T-cell (primary cell): ENCODE measurements around the gene PTX4. TPM values are rescaled to one million over a fixed set of nuclear protein-coding genes. Genes with fewer than 3 reads are reported as not detected.

Experiments
- ATAC-seq, 4 experiments: fragments of 200-7000 bp in 3 of 4; fragments of 150-1000 bp in 1 of 4; cut with Tn5 transposase; replicated peaks in 1 of 4; 1 replicate in 3 of 4; 2 replicates in 1 of 4; pipeline ENCODE4 v1.10.0; 2021; ENCODE audit warnings: moderate library complexity in 3 of 4, mild to moderate bottlenecking in 2 of 4, moderate number of reproducible peaks in 1 of 4
- CTCF ChIA-PET, 2 donors: fragments of 300-600 bp; sonication (Branson Sonifier 250); formaldehyde crosslinking; loops; one replicate each; lab custom pipeline; 2022; ENCODE audit warnings: antibody characterized with exemption in 2 of 2; lab: Charles Lee
- POLR2A ChIA-PET, 2 donors: fragments of 300-600 bp; sonication (Branson Sonifier 250); formaldehyde crosslinking; loops; one replicate each; lab custom pipeline; 2022; ENCODE audit warnings: antibody characterized with exemption in 2 of 2; lab: Charles Lee
- DNase-seq, 35 experiments: peaks; one replicate each; pipeline versions ENCODE4 v3.0.0 to v3.0.0-alpha.2; 2013 to 2023
- H3K27ac ChIP-seq: one replicate; pipeline ENCODE4 v1.5.1; 2013; ENCODE audit warnings: low read length
- H3K27me3 ChIP-seq, 2 experiments: replicated peaks in 1 of 2; 1 replicate in 1 of 2; 2 replicates in 1 of 2; pipeline versions ENCODE4 v1.6.1 to v1.7.0; 2013; ENCODE audit warnings: low read length in 1 of 2, mixed read lengths in 1 of 2; ENCODE audit not compliant: control insufficient read depth in 2 of 2, insufficient read depth in 2 of 2; ENCODE audit errors: extremely low read depth in 1 of 2
- H3K36me3 ChIP-seq, 2 donors: 1 replicate in 1 of 2; 2 replicates in 1 of 2; pipeline versions ENCODE4 v1.6.1 to v1.7.0; 2013; ENCODE audit warnings: low read length in 1 of 2; ENCODE audit not compliant: control insufficient read depth in 2 of 2, insufficient read depth in 1 of 2; ENCODE audit errors: extremely low read depth in 1 of 2
- H3K4me1 ChIP-seq, 2 experiments: 1 replicate in 1 of 2; 2 replicates in 1 of 2; pipeline versions ENCODE4 v1.6.1 to v1.7.0; 2013; ENCODE audit warnings: low read length in 2 of 2, mixed read lengths in 1 of 2; ENCODE audit not compliant: insufficient read depth in 2 of 2, control insufficient read depth in 1 of 2; ENCODE audit errors: extremely low read depth in 1 of 2
- H3K4me3 ChIP-seq, 2 donors: 1 replicate in 1 of 2; 2 replicates in 1 of 2; pipeline versions ENCODE4 v1.5.1 to v1.7.0; 2013; ENCODE audit warnings: mild to moderate bottlenecking in 2 of 2, low read length in 1 of 2, moderate library complexity in 1 of 2; ENCODE audit not compliant: control insufficient read depth in 1 of 2; ENCODE audit errors: extremely low read depth in 1 of 2
- H3K9me3 ChIP-seq: 2 replicates; pipeline ENCODE4 v1.7.0; 2013
- H3K27ac Mint-ChIP-seq, 2 donors: one replicate each; pipeline ENCODE4 v1.8.0; 2020 to 2021; ENCODE audit warnings: mild to moderate bottlenecking in 2 of 2, mixed read lengths in 2 of 2
- H3K27me3 Mint-ChIP-seq, 2 donors: one replicate each; pipeline ENCODE4 v1.8.0; 2021 to 2022; ENCODE audit warnings: mixed read lengths in 2 of 2
- H3K36me3 Mint-ChIP-seq: one replicate; pipeline ENCODE4 v1.8.0; 2021; ENCODE audit warnings: mixed read lengths
- H3K4me1 Mint-ChIP-seq, 3 donors: one replicate each; pipeline ENCODE4 v1.8.0; 2020 to 2022; ENCODE audit warnings: mixed read lengths in 3 of 3, mild to moderate bottlenecking in 1 of 3
- H3K4me3 Mint-ChIP-seq, 3 donors: one replicate each; pipeline ENCODE4 v1.8.0; 2020 to 2022; ENCODE audit warnings: mild to moderate bottlenecking in 3 of 3, mixed read lengths in 3 of 3, moderate library complexity in 3 of 3
- H3K9me3 Mint-ChIP-seq, 3 donors: one replicate each; pipeline ENCODE4 v1.8.0; 2020 to 2022; ENCODE audit warnings: mixed read lengths in 3 of 3
- WGBS: methylation state at CpG from one replicate; pipeline ENCODE4 v1.1.5; 2013; ENCODE audit warnings: missing lambda C conversion rate; ENCODE audit not compliant: insufficient coverage; 5-methylcytosine and 5-hydroxymethylcytosine counted together
- total RNA-seq, 35 experiments: library from RNA in 6 of 35; stranded (reverse) in 6 of 35; fragments of 120-200 nt in 1 of 35; gene quantifications; one replicate each; pipeline versions ENCODE4 v1.2.1 to v1.2.4 and lab custom pipeline; 2013 to 2026

Gene PTX4
- total RNA-seq, 5 donors from 2014 or later (not counting 1 experiment from before 2014, with no cell fraction given), result 0.26 TPM; not detected in 4

DNA sequence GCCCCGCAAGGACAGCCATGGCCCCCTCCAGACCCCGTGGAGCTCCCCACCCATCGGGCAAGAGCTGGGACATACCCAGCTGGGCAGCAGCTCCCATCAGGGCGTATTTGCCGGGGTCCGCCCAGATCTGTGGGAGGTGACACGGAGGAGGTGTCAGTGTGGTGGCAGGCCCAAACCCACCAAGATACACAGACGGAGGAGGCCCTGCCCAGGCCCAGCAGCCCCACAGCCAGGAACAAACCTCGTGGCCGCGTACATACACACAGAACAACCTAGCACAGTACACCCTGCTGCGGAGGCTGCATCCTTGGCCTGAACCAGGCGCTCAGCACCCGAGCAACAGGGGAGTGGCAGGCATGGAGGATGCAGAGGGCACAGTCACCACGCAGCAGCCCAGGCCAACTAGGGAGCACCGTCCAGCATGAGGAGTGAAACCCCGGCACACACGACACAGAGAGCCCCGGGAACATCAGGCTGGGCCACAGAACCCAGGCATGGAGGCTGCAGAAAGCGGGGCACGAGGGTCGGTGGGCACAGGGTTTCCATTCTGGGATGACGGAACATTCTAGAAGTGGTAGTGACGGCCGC lies 39.4 kb downstream of the PTX4 start:
- ChIA-PET POLR2A (no interaction called here), CTCF (no interaction called here)
- no peaks in the 10 kb centered on the region for H3K9me3 ChIP-seq
- Mint-ChIP-seq H3K4me3 (no peak overlapping the region), H3K36me3 (peaks cover 16% of the 10 kb centered on the region), H3K4me1 (no peaks in the 10 kb centered on the region), H3K27me3 (no peaks in the 10 kb centered on the region), H3K9me3 (no peaks in the 10 kb centered on the region), H3K27ac (no peak overlapping the region)
- no peak overlapping the region for H3K4me3 ChIP-seq
- H3K4me1 ChIP-seq, result no peaks in the 10 kb centered on the region
- H3K36me3 ChIP-seq, result peaks cover 23 to 43% of the 10 kb centered on the region in 2 donors
- H3K27me3 ChIP-seq, result no peaks in the 10 kb centered on the region
- ATAC-seq (no peak), DNase-seq (no peak)
- no peak overlapping the region for H3K27ac ChIP-seq
- 97% methylated on average over 22 of the region's 25 CpGs for WGBS

DNA sequence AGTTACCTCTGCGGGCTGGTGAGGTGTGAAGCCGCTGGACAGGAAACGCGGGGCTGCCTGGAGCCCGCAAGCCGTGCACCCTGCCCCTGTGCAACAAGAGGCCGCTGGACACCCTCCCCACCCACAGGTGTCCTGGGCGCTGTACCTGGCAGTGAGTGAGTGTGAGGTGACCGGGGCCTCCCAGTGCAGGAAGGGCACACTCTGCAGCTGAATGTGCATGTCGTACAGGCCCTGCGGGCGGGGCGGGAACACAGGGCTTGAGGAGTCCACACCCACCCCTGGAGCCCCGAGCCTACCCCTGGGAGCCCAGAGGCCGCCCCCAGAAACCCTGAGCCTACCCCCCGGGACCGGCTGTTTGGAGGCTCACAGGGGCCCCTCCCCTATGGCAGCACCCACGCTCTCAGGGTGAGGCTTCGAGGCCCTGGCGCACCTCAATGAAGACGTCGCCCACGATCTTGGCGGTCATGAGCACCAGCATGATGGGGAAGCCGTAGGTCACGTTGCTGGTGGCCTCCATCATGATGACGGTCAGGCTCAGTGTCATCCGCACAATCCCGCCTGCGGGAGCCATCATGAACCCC lies 40.1 kb downstream of the PTX4 start:
- Mint-ChIP-seq H3K36me3 (peaks cover 15% of the 10 kb centered on the region), H3K27ac (no peak overlapping the region), H3K27me3 (no peaks in the 10 kb centered on the region), H3K4me1 (no peaks in the 10 kb centered on the region), H3K9me3 (no peaks in the 10 kb centered on the region), H3K4me3 (no peak overlapping the region)
- Histone ChIP-seq H3K27ac (no peak overlapping the region), H3K36me3 (peaks cover 22 to 36% of the 10 kb centered on the region in 2 donors), H3K27me3 (no peaks in the 10 kb centered on the region), H3K4me1 (no peaks in the 10 kb centered on the region), H3K9me3 (no peaks in the 10 kb centered on the region), H3K4me3 (no peak overlapping the region)
- ATAC-seq (no peak), DNase-seq (no peak)
- POLR2A ChIA-PET, result no interaction called here
- WGBS, result 92% methylated on average over 21 of the region's 30 CpGs
- CTCF ChIA-PET, result no interaction called here

DNA sequence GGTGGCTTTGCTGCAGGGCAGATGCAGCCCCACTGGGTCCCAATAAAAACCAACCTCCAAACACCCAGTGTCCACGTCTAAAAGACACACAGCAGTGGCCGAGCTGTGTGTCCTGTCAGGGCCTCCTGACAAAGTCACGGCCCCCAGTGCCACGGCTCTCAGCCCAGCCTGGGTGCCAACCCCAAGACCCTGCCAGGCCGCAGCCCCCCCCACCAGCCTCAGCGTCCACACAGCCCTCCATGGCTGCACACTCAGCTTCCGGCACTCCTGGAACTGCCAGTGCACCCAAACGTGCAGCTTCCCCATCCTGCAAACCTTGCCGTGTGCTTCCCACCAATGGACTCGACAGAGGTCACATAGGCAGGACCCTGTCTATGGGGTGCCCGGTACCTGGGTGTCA lies 40.8 kb downstream of the PTX4 start:
- Mint-ChIP-seq H3K4me1 (no peaks in the 10 kb centered on the region), H3K27me3 (no peaks in the 10 kb centered on the region), H3K27ac (no peak overlapping the region), H3K36me3 (peaks cover 9% of the 10 kb centered on the region), H3K4me3 (no peak overlapping the region), H3K9me3 (no peaks in the 10 kb centered on the region)
- no peak for DNase-seq
- no peak overlapping the region for H3K27ac ChIP-seq
- no peaks in the 10 kb centered on the region for H3K9me3 ChIP-seq
- no peak for ATAC-seq
- no peaks in the 10 kb centered on the region for H3K4me1 ChIP-seq
- no peaks in the 10 kb centered on the region for H3K27me3 ChIP-seq
- ChIA-PET CTCF (no interaction called here), POLR2A (no interaction called here)
- H3K36me3 ChIP-seq, result peaks cover 20 to 30% of the 10 kb centered on the region in 2 donors
- H3K4me3 ChIP-seq, result no peak overlapping the region
- WGBS, result 95% methylated on average over 11 of the region's 11 CpGs

DNA sequence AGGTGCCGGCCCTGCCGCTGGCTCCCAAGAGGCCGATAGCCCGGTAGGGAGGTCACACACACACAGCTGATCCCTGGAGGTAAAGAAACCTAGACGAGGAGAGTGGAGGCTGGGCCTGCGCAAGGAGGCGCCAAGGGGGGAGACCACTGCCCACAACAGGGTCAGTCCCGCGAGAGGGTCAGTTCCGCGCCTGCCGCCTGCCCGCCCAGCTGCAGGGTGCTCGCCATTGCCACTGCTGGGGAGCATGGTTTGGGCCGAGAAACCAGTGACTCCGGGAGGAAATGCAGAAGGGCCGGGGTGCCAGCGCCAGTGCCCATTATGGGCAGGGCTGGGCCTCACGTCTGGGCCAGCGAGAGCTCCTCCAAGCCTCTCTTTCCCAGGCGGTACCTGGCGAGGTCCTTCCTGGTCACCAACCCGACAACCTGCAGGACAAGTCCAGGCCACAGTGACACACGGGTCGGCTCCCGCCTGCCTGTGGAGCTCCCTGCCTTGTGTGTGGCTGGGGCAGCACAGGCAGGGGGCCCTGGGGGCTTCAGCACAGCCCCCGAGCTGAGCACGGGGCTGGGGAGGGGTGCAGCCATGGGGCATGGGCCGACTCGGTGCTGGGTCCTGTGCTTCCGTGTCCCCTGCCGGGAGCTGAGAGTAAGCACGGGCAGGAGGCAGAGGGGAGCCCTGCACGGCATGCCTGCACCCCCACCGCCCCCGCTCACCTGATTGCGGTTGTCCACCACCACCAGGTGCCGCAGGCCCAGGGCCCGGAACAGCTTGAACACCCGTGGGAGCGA lies 42.3 kb downstream of the PTX4 start:
- Mint-ChIP-seq H3K4me3 (no peak overlapping the region), H3K9me3 (no peaks in the 10 kb centered on the region), H3K36me3 (peaks cover 7% of the 10 kb centered on the region), H3K27me3 (no peaks in the 10 kb centered on the region), H3K4me1 (no peaks in the 10 kb centered on the region), H3K27ac (no peak overlapping the region)
- POLR2A ChIA-PET, result no interaction called here
- ATAC-seq (no peak), DNase-seq (no peak)
- Histone ChIP-seq H3K9me3 (no peaks in the 10 kb centered on the region), H3K4me3 (no peak overlapping the region), H3K36me3 (peaks cover 19 to 21% of the 10 kb centered on the region in 2 donors), H3K4me1 (no peaks in the 10 kb centered on the region), H3K27me3 (no peaks in the 10 kb centered on the region), H3K27ac (no peak overlapping the region)
- 94% methylated on average over 37 of the region's 41 CpGs for WGBS
- CTCF ChIA-PET, result no interaction called here

DNA sequence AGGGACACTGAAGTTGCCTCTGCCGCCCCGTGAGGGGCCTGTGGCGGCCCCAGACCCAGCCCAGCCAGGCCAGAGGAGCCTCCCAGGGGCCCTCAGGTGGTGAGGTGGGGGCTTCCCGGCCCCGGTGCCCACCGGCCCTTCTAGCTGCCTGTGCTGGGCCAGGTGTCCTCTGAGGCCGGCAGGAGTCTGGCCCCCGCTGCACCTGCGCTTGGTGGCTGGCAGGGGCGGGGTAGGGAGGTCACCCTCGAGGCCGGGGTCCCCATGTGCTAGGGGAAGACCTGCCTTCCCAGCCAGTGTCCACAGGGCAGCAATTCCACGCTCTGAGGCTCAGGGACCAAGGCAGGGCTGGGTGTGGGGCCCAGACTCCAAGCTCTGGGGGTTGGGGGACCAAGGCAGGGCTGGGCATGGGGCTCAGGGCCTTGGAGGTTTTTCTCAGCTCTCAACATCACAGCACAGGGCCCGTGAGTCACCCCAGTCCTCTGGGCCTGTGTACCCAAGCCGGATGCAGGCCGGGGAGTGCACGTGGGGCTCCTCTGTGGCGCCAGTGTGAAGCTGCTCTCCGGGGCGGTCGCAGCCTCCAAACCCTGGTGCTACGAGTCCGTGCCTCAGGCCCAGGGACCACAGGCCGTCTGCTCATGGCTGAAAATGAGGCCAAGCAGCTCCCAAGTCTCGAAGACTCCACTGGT lies 43.1 kb downstream of the PTX4 start:
- 89% methylated on average over 24 of the region's 25 CpGs for WGBS
- H3K27ac ChIP-seq, result no peak overlapping the region
- ATAC-seq, result no peak
- Mint-ChIP-seq H3K4me3 (no peak overlapping the region), H3K27ac (no peak overlapping the region), H3K4me1 (no peaks in the 10 kb centered on the region), H3K9me3 (no peaks in the 10 kb centered on the region), H3K27me3 (no peaks in the 10 kb centered on the region), H3K36me3 (peaks cover 5% of the 10 kb centered on the region)
- ChIA-PET POLR2A (no interaction called here), CTCF (no interaction called here)
- H3K4me1 ChIP-seq, result no peaks in the 10 kb centered on the region
- H3K4me3 ChIP-seq, result no peak overlapping the region
- H3K36me3 ChIP-seq, result peaks cover 13 to 19% of the 10 kb centered on the region in 2 donors
- no peaks in the 10 kb centered on the region for H3K27me3 ChIP-seq
- no peak for DNase-seq
- no peaks in the 10 kb centered on the region for H3K9me3 ChIP-seq

DNA sequence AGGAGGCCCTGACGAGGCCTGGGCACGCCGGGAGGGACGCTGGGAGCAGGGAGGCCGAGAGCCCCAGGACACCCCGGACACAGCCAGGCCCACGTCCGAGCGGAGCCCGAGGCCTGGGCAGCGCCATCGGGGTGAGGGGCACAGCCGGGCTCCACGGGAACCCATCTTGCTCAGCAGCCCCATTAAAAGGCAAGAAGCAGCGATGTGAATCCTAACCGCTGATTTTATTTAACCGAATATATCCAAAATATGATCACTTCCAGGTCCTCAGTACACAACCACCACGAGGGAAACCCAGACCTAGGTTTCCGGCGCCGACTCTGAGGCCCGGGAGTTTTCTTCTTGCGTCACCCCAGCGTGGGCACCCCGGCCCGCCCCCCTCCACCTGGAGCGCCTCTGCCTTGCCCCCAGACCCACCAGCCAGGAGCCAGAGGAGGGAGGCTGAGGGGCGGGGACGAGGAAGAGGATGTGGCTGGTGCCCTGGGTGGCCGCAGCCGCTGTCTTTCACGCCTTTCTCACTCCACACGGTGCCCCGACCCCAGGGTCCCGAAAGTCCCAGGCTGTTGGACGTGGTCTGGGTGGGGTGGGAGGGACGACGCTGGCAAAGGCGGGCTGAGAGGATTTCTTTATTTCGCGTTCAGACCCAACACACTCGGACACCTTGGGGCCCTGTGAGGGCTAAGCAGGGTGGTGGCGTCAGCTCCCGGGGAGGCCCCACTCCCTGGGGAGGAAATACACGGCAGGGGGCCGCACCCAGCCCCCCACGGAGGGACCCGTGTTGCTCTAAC lies 43.8 kb downstream of the PTX4 start:
- POLR2A ChIA-PET, result no interaction called here
- no peak overlapping the region for H3K4me3 ChIP-seq

More for the DNA sequence above, 43.8 kb downstream of the PTX4 start:
- H3K4me3 Mint-ChIP-seq, result no peak overlapping the region
- ATAC-seq (no peak), DNase-seq (no peak)
- Histone ChIP-seq H3K27ac (no peak overlapping the region), H3K36me3 (peaks cover 13 to 16% of the 10 kb centered on the region in 2 donors), H3K9me3 (no peaks in the 10 kb centered on the region), H3K27me3 (no peaks in the 10 kb centered on the region), H3K4me1 (no peaks in the 10 kb centered on the region)
- CTCF ChIA-PET, result no interaction called here
- no peaks in the 10 kb centered on the region for H3K27me3 Mint-ChIP-seq
- WGBS, result 90% methylated on average over 35 of the region's 48 CpGs
- no peaks in the 10 kb centered on the region for H3K4me1 Mint-ChIP-seq
- no peaks in the 10 kb centered on the region for H3K9me3 Mint-ChIP-seq
- H3K36me3 Mint-ChIP-seq, result peaks cover 5% of the 10 kb centered on the region
- H3K27ac Mint-ChIP-seq, result no peak overlapping the region
